ENCODE measurements around the gene SLC38A10.

The SLC38A10 gene

DNA sequence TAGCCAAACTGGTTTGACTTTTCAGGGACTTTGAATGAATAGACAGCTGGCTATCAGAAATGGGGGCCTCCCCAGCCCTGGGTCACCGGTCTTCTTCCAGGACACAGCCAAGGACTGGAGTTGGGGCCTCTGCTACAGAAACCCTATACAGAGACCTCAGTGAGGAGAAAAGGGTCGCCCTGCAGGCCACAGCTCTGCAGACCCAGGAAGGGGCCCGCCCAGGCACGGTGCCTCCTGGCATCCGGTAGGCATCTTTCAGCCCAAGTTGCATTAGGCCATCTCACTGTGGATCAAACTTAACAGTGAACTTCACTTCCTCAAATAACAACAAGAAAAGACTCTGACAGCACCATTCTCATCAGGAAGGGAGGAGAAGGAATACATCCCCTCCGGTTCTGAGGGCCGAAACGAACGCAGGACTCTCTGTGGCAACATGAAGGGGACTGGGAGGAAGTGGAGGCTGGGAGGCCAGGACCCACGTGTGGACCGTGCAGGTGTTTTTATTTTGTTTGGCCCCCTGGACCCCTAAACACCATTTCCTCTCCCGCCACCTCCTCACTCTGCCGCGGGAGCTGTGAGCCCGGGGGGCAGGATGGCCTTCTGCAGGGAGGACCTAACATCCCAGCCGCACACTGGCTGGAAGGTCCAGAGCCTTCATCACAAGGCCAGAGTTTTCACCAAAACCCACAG lies 7.2 kb downstream of the SLC38A10 start:
- H3K27ac ChIP-seq (ENCODE audit: low read depth, low read length), result no peak overlapping the region
- TF ChIP-seq, protein P1, sequence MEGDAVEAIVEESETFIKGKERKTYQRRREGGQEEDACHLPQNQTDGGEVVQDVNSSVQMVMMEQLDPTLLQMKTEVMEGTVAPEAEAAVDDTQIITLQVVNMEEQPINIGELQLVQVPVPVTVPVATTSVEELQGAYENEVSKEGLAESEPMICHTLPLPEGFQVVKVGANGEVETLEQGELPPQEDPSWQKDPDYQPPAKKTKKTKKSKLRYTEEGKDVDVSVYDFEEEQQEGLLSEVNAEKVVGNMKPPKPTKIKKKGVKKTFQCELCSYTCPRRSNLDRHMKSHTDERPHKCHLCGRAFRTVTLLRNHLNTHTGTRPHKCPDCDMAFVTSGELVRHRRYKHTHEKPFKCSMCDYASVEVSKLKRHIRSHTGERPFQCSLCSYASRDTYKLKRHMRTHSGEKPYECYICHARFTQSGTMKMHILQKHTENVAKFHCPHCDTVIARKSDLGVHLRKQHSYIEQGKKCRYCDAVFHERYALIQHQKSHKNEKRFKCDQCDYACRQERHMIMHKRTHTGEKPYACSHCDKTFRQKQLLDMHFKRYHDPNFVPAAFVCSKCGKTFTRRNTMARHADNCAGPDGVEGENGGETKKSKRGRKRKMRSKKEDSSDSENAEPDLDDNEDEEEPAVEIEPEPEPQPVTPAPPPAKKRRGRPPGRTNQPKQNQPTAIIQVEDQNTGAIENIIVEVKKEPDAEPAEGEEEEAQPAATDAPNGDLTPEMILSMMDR (IDR thresholded peaks at IDR 0.05; ENCODE audit: low read depth, low read length, poor library complexity, severe bottlenecking), result no peak
- TF ChIP-seq EZH2phosphoT487 (IDR thresholded peaks at IDR 0.05; ENCODE audit: borderline replicate concordance, low read length), result no peak

DNA sequence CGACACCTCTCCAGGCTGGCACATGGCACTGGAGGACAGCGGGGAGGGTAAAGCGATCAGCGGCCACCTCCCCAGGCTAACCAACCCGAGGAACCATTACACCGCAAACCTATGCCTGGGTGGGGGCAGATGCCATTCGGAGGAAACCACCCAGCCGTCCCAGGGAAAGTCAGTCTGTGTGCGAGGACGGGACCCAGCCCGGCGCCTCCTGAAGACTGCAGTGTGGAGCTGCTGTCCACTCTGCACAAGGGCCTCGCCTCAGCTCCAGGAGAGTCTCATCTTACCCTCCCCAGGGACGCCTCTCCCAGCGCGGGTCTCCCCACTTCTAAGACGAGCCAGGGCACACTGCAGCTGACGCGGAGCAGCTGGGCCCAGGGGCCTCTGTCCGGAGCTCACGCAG lies 8.0 kb downstream of the SLC38A10 start:
- H3K27me3 ChIP-seq (ENCODE audit: control insufficient read depth, low read length), result no peaks in the 10 kb centered on the region
- H3K9me3 ChIP-seq (ENCODE audit: control insufficient read depth, insufficient read depth, low read length), result no peaks in the 10 kb centered on the region
- no peak overlapping the region for H3K4me2 ChIP-seq (ENCODE audit: low read length)
- TF ChIP-seq EZH2phosphoT487 (IDR thresholded peaks at IDR 0.05; ENCODE audit: borderline replicate concordance, low read length), result no peak
- TF ChIP-seq, protein P1 (IDR thresholded peaks at IDR 0.05; ENCODE audit: low read depth, low read length, poor library complexity, severe bottlenecking), result no peak
- peaks cover 62% of the 10 kb centered on the region for H3K79me2 ChIP-seq (ENCODE audit: control insufficient read depth, low read length)
- H3K4me3 ChIP-seq (ENCODE audit: low read length), result no peak overlapping the region
- H3K9me2 ChIP-seq (replicated peaks; ENCODE audit: control insufficient read depth, low read length), result no peaks in the 10 kb centered on the region
- no peaks in the 10 kb centered on the region; the same call in 1 of the 2 replicates for H3K4me1 ChIP-seq (ENCODE audit: control insufficient read depth, low read length)
- H3K36me3 ChIP-seq (ENCODE audit: control insufficient read depth, low read length), result peaks cover 31% of the 10 kb centered on the region; the same call in 1 of the 2 replicates
- no peak overlapping the region for H3K27ac ChIP-seq (ENCODE audit: low read depth, low read length)
- H4K20me1 ChIP-seq (ENCODE audit: control insufficient read depth, insufficient read depth, low read depth, low read length), result no peaks in the 10 kb centered on the region
- H3F3A ChIP-seq (ENCODE audit: control insufficient read depth, insufficient read depth), result no peaks in the 10 kb centered on the region

More for the DNA sequence above, 7.2 kb downstream of the SLC38A10 start:
- H3K4me3 ChIP-seq (ENCODE audit: low read length), result no peak overlapping the region
- no peaks in the 10 kb centered on the region for H3K27me3 ChIP-seq (ENCODE audit: control insufficient read depth, low read length)
- H3K4me2 ChIP-seq (ENCODE audit: low read length), result no peak overlapping the region
- no peaks in the 10 kb centered on the region for H3K9me3 ChIP-seq (ENCODE audit: control insufficient read depth, insufficient read depth, low read length)
- no peaks in the 10 kb centered on the region for H3F3A ChIP-seq (ENCODE audit: control insufficient read depth, insufficient read depth)
- no peaks in the 10 kb centered on the region; the same call in 1 of the 2 replicates for H3K4me1 ChIP-seq (ENCODE audit: control insufficient read depth, low read length)
- no peaks in the 10 kb centered on the region for H4K20me1 ChIP-seq (ENCODE audit: control insufficient read depth, insufficient read depth, low read depth, low read length)
- peaks cover 31% of the 10 kb centered on the region; the same call in 1 of the 2 replicates for H3K36me3 ChIP-seq (ENCODE audit: control insufficient read depth, low read length)
- peaks cover 66% of the 10 kb centered on the region for H3K79me2 ChIP-seq (ENCODE audit: control insufficient read depth, low read length)
- H3K9me2 ChIP-seq (replicated peaks; ENCODE audit: control insufficient read depth, low read length), result no peaks in the 10 kb centered on the region

DNA sequence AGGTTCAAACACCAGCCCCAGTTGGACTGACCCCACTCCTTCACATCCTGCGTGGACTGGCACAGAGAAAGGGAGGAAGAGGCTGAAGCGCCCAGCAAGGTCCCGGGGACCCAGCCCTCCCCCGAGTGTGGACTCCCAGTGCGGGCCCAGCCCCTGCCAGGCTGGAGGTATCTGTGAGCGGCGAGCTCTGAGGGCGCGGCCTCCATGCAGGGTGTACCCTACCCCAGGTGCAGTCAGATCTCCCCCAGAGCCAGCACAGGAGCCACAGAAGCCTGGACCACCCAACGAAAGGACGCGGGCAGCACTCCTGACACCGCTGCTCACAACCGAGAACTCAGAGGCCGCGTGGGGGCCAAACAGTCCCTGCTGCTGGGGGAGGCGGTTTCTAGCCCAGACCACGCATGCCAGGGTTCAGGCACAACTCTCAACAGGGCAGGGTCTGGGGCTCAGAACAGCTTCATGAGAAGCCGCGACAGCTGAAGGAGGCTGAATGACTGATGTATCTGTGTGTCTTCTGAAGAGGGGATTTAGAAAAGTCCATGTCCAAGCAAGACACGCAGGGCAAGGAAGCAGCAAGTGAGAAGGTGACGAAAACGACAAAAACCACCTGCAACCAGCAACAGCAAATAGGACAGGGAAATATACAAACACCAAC lies 8.5 kb downstream of the SLC38A10 start:
- Histone ChIP-seq H3K4me3 (ENCODE audit: low read length) (no peak overlapping the region), H3K27me3 (ENCODE audit: control insufficient read depth, low read length) (no peaks in the 10 kb centered on the region), H3K9me2 (replicated peaks; ENCODE audit: control insufficient read depth, low read length) (no peaks in the 10 kb centered on the region), H3K4me2 (ENCODE audit: low read length) (no peak overlapping the region), H3K9me3 (ENCODE audit: control insufficient read depth, insufficient read depth, low read length) (no peaks in the 10 kb centered on the region), H3F3A (ENCODE audit: control insufficient read depth, insufficient read depth) (no peaks in the 10 kb centered on the region), H3K27ac (ENCODE audit: low read depth, low read length) (no peak overlapping the region), H3K36me3 (ENCODE audit: control insufficient read depth, low read length) (peaks cover 31% of the 10 kb centered on the region; the same call in 1 of the 2 replicates), H3K4me1 (ENCODE audit: control insufficient read depth, low read length) (no peaks in the 10 kb centered on the region; the same call in 1 of the 2 replicates), H3K79me2 (ENCODE audit: control insufficient read depth, low read length) (peaks cover 60% of the 10 kb centered on the region), H4K20me1 (ENCODE audit: control insufficient read depth, insufficient read depth, low read depth, low read length) (no peaks in the 10 kb centered on the region)
- TF ChIP-seq, protein P1 (IDR thresholded peaks at IDR 0.05; ENCODE audit: low read depth, low read length, poor library complexity, severe bottlenecking), result no peak
- no peak for TF ChIP-seq EZH2phosphoT487 (IDR thresholded peaks at IDR 0.05; ENCODE audit: borderline replicate concordance, low read length)
